Measurements from ENCODE around the gene CCDC33. TPM values are rescaled to one million over a fixed set of nuclear protein-coding genes. Genes with fewer than 3 reads are reported as not detected.

Gene CCDC33
- total and polyA plus RNA-seq, 10 of the 15 experiments (the other 5 are each of a cell fraction or from before 2014, with no cell fraction given) = 0.57 to 5.8 (median 4.3) TPM

- TF ChIP-seq PAX5 (IDR thresholded peaks at IDR 0.05; ENCODE audit: borderline replicate concordance, low read depth, low read length) (no peak), SREBF2 (IDR thresholded peaks at IDR 0.05; ENCODE audit: low read length) (no peak), SUPT20H (IDR thresholded peaks at IDR 0.05; ENCODE audit: borderline replicate concordance, control insufficient read depth, low read depth, low read length) (no peak), LARP7 (IDR thresholded peaks at IDR 0.05) (no peak)
- TF ChIP-seq, protein P1, sequence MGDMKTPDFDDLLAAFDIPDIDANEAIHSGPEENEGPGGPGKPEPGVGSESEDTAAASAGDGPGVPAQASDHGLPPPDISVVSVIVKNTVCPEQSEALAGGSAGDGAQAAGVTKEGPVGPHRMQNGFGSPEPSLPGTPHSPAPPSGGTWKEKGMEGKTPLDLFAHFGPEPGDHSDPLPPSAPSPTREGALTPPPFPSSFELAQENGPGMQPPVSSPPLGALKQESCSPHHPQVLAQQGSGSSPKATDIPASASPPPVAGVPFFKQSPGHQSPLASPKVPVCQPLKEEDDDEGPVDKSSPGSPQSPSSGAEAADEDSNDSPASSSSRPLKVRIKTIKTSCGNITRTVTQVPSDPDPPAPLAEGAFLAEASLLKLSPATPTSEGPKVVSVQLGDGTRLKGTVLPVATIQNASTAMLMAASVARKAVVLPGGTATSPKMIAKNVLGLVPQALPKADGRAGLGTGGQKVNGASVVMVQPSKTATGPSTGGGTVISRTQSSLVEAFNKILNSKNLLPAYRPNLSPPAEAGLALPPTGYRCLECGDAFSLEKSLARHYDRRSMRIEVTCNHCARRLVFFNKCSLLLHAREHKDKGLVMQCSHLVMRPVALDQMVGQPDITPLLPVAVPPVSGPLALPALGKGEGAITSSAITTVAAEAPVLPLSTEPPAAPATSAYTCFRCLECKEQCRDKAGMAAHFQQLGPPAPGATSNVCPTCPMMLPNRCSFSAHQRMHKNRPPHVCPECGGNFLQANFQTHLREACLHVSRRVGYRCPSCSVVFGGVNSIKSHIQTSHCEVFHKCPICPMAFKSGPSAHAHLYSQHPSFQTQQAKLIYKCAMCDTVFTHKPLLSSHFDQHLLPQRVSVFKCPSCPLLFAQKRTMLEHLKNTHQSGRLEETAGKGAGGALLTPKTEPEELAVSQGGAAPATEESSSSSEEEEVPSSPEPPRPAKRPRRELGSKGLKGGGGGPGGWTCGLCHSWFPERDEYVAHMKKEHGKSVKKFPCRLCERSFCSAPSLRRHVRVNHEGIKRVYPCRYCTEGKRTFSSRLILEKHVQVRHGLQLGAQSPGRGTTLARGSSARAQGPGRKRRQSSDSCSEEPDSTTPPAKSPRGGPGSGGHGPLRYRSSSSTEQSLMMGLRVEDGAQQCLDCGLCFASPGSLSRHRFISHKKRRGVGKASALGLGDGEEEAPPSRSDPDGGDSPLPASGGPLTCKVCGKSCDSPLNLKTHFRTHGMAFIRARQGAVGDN (IDR thresholded peaks at IDR 0.05) = no peak
Observed at GRCh38 chr15:74233373-74233772, 2.8 kb upstream of the CCDC33 start (continued).

DNA sequence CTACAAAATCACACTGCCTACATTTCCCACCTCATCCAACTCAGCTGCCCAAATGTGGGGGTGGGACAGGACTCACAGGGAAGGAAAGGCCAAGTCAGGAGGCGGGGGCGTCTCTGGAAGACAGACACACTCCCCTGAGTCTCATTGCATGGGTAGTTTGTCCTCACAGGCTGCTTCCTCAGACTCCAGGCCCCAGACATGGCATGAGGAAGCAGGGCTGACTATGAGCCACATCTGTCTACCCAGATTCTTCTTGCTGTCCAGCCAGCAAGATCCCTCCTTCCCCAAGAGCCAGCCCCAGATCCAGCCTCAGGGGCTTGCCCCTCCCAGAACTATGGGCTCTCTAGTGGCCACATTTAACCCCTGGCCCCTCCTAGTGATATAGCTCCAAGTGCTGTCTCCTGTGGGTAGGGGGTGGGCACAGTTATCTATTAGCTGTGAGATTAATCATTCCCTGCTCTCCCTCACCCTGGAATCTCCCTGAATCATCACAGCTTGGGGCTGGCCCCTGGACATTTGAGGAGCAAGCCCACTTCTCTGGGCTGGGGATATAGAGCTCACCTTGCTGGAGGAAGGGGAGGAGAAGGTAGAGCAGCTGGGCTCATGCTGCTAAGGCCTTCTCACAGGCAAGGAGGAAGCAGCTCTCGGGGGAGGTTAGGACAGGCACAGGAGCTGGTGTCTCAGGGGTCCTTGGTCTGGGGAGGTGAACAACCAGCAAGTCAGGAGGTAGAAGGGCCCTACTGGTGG, 2.1 kb upstream of the CCDC33 start:
- ChIA-PET POLR2A (no interaction called here), SMC1A (ENCODE audit: uncharacterized antibody, unreplicated experiment) (interaction anchor here (0.5 kb wide), 1 partner anchor 234 kb away, joined by 3 read pairs; no protein-coding TSS in a partner anchor), CTCF (interaction anchor here (0.7 kb wide), 1 partner anchor 59 kb away, joined by 3 read pairs; no protein-coding TSS in a partner anchor), RAD21 (ENCODE audit: unreplicated experiment) (no interaction called here)
- no peaks in the 10 kb centered on the region for H3K9me3 ChIP-seq (replicated peaks; ENCODE audit: control insufficient read depth, insufficient read depth, low read length)
- H2AFZ ChIP-seq (ENCODE audit: control insufficient read depth, low read depth, low read length) = no peak overlapping the region
- 33% methylated on average over 3 of the region's 3 CpGs for WGBS (ENCODE audit: insufficient coverage, insufficient replicate concordance, low lambda C conversion rate, missing lambda C conversion rate)
- no peak overlapping the region for H3K4me2 ChIP-seq (ENCODE audit: control insufficient read depth, insufficient read depth)
- FAIRE-seq (no peak), ATAC-seq (no peak), DNase-seq (ENCODE audit: low read depth, low spot score) (no peak)
- intact Hi-C loops (cut with micrococcal nuclease; ENCODE audit: unreplicated experiment) = no loop called here
- H3K36me3 ChIP-seq (ENCODE audit: control insufficient read depth in 2 of 2, insufficient read depth in 2 of 2, low read length in 1 of 2) = no peaks in the 10 kb centered on the region
- peaks cover 0 to 3% of the 10 kb centered on the region in 2 experiments; a peak in 2 of 4 replicates for H3K27me3 ChIP-seq (replicated peaks in 1 of 2; ENCODE audit: control insufficient read depth in 2 of 2, insufficient read depth in 2 of 2, low read length in 1 of 2)
- no peaks in the 10 kb centered on the region for H4K20me1 ChIP-seq (ENCODE audit: control insufficient read depth, insufficient read depth)
- no TSS peak for BruUV-seq (replicated peaks)
- H3K4me3 ChIP-seq = no peak overlapping the region
- in situ Hi-C loops (cut with MboI) = no loop called here
- H3K4me1 ChIP-seq (ENCODE audit: control insufficient read depth, insufficient read depth, low read length) = peaks cover 19% of the 10 kb centered on the region
- no peak overlapping the region for H3K27ac ChIP-seq (ENCODE audit: control insufficient read depth, insufficient read depth)
- no peak overlapping the region for H3K9ac ChIP-seq (ENCODE audit: control insufficient read depth, insufficient read depth, low read length)
- no peaks in the 10 kb centered on the region for H3K79me2 ChIP-seq (ENCODE audit: control insufficient read depth, insufficient read depth, low read length)
- TF ChIP-seq NR2F1 (conservative IDR thresholded peaks at IDR 0.05) = no peak
- TF ChIP-seq IKZF1 (conservative IDR thresholded peaks at IDR 0.05) = no peak
- no peak for TF ChIP-seq ESRRA (IDR thresholded peaks at IDR 0.05; ENCODE audit: low read length)
- TF ChIP-seq RCOR1 (conservative IDR thresholded peaks at IDR 0.05; ENCODE audit: low read depth, low read length) = no peak
- no peak for TF ChIP-seq BMI1 (IDR thresholded peaks at IDR 0.05; ENCODE audit: borderline replicate concordance)
- no peak for TF ChIP-seq RUNX3 (IDR thresholded peaks at IDR 0.05; ENCODE audit: low read length)
- TF ChIP-seq EP300 (IDR thresholded peaks at IDR 0.05; ENCODE audit: borderline replicate concordance in 1 of 2, control insufficient read depth in 1 of 2, low read depth in 2 of 2, low read length in 2 of 2) = no peak
- TF ChIP-seq TCF3 (IDR thresholded peaks at IDR 0.05; ENCODE audit: borderline replicate concordance, insufficient read depth, low read depth, low read length) = no peak
- TF ChIP-seq ZNF207 (IDR thresholded peaks at IDR 0.05; ENCODE audit: borderline replicate concordance) = no peak
- TF ChIP-seq CREB1 (IDR thresholded peaks at IDR 0.05; ENCODE audit: low read depth) = no peak
- TF ChIP-seq MAX (IDR thresholded peaks at IDR 0.05; ENCODE audit: low read depth, low read length) = no peak
- no peak for TF ChIP-seq HCFC1 (IDR thresholded peaks at IDR 0.05; ENCODE audit: low read length)
- TF ChIP-seq YY1 (IDR thresholded peaks at IDR 0.05; ENCODE audit: low read depth, low read length) = no peak
- no peak for TF ChIP-seq TARDBP (IDR thresholded peaks at IDR 0.05; ENCODE audit: borderline replicate concordance)
- TF ChIP-seq ZNF384 (IDR thresholded peaks at IDR 0.05; ENCODE audit: borderline replicate concordance, low read depth, low read length) = no peak
- TF ChIP-seq BCL11A (IDR thresholded peaks at IDR 0.05; ENCODE audit: low read depth, low read length) = no peak
- TF ChIP-seq POLR2AphosphoS5 (IDR thresholded peaks at IDR 0.05; ENCODE audit: low read length) = no peak

Data from GM12878 (cell line).